Natural killer cell (primary cell): Measurements from ENCODE around the gene BRF1. TPM values are rescaled to one million over a fixed set of nuclear protein-coding genes. Genes with fewer than 3 reads are reported as not detected.
"Not testable (repeated sequence)": the region's sequence is repeated elsewhere in the genome, so short reads cannot be mapped to it uniquely, and the experiment has no call there.

Source experiments
- ATAC-seq, 3 donors: fragments of 150-1000 bp in 2 of 3; fragments of 200-7000 bp in 1 of 3; cut with Tn5 transposase; 1 replicate in 1 of 3; 2 replicates in 2 of 3; pipeline ENCODE4 v1.10.0; 2021; ENCODE audit warnings: mild to moderate bottlenecking in 2 of 3, moderate library complexity in 2 of 3
- DNase-seq, 2 donors: peaks; one replicate each; pipeline versions ENCODE4 v3.0.0 to v3.0.0-alpha.2; 2013 to 2021; ENCODE audit warnings: mixed read lengths in 1 of 2
- H3K27ac ChIP-seq: one replicate; pipeline ENCODE4 v1.5.1; 2013; ENCODE audit warnings: mild to moderate bottlenecking, low read length
- H3K27me3 ChIP-seq: one replicate; pipeline ENCODE4 v1.6.1; 2013; ENCODE audit warnings: low read length; ENCODE audit not compliant: control insufficient read depth, insufficient read depth
- H3K36me3 ChIP-seq: one replicate; pipeline ENCODE4 v1.6.1; 2013; ENCODE audit warnings: low read length; ENCODE audit not compliant: control insufficient read depth, insufficient read depth
- H3K4me1 ChIP-seq: one replicate; pipeline ENCODE4 v1.6.1; 2013; ENCODE audit warnings: low read length; ENCODE audit not compliant: control insufficient read depth, insufficient read depth
- H3K4me3 ChIP-seq: one replicate; pipeline ENCODE4 v1.5.1; 2013; ENCODE audit warnings: low read length
- H3K9me3 ChIP-seq: one replicate; pipeline ENCODE4 v1.6.1; 2013; ENCODE audit warnings: low read length; ENCODE audit not compliant: control insufficient read depth, insufficient read depth
- H3K27ac Mint-ChIP-seq, 2 donors: one replicate each; pipeline ENCODE4 v1.8.0; 2022; ENCODE audit warnings: mild to moderate bottlenecking in 2 of 2, mixed read lengths in 2 of 2, moderate library complexity in 1 of 2
- H3K27me3 Mint-ChIP-seq, 2 donors: one replicate each; pipeline ENCODE4 v1.8.0; 2022; ENCODE audit warnings: low read depth in 2 of 2, mixed read lengths in 2 of 2
- H3K36me3 Mint-ChIP-seq: one replicate; pipeline ENCODE4 v1.8.0; 2022; ENCODE audit warnings: mixed read lengths
- H3K4me1 Mint-ChIP-seq, 2 donors: one replicate each; pipeline ENCODE4 v1.8.0; 2022; ENCODE audit warnings: mixed read lengths in 2 of 2
- H3K4me3 Mint-ChIP-seq: one replicate; pipeline ENCODE4 v1.8.0; 2022; ENCODE audit warnings: mild to moderate bottlenecking, moderate library complexity, mixed read lengths
- H3K9me3 Mint-ChIP-seq, 2 donors: one replicate each; pipeline ENCODE4 v1.8.0; 2022; ENCODE audit warnings: mixed read lengths in 2 of 2
- WGBS: methylation state at CpG from one replicate; pipeline ENCODE4 v1.1.7; 2013; ENCODE audit warnings: missing lambda C conversion rate; ENCODE audit not compliant: insufficient coverage; 5-methylcytosine and 5-hydroxymethylcytosine counted together
- intact Hi-C: fragments of 100-400 bp; cut with micrococcal nuclease; formaldehyde crosslinking; loops from one replicate; pipeline ENCODE4 v1.14.2; 2022
- total RNA-seq, 4 donors: library from RNA; stranded (reverse); fragments of 120-200 nt in 1 of 4; gene quantifications; one replicate each; pipeline versions ENCODE4 v1.2.3 to v1.2.4, GENCODE V29; 2013 to 2022
- TF ChIP-seq, protein P1 (sequence below): fragments of 200-600 bp; IDR thresholded peaks from one replicate; pipeline ENCODE4 v1.8.0; 2022; ENCODE audit warnings: antibody characterized with exemption

Gene BRF1
- total RNA-seq, 3 donors from 2014 or later (not counting 1 experiment from before 2014, with no cell fraction given) = 82.4 to 92.7 (median 87.4) TPM

DNA sequence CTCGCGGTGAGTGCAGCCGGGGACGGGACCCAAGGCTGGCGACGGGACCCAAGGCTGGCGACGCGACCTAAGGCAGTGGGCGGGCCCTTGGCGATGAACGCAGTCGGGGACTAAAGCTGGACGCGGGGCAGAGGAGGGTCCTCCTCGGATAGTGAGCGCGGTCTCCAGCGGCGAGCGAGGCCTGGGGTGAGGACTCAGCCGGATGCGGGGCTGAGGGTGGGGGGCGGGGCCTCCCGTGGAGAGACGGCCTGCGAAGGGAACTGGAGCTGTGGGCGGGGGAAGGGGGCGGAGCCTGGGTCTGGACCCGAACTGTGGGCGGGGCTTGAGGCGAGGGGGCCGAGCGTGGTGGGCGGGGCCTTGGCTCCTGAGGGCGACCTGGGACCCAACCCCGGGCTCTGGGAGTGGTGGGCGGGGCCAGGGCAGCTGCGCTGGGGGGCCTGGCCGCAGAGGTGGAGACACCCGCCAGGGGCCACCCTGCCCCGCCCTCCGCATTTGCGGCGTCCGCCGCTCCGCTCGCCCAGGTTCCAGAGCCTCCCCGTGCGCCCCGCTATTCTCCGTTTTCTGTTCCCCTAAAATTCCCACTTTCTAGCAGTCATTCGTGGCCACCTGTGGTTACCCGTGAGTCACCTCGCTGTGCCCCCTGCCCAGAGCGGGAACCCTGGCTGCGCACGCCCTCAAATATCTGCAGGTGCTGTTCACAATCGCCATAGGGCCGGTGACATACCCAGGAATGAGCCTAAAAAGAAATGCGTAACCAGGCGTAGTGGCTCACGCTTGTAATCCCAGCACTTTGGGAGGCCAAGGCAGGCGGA, 508 bp upstream of the BRF1 start:
- Mint-ChIP-seq H3K27me3 (no peaks in the 10 kb centered on the region), H3K27ac (peak overlapping the region; percentile 69 to 93), H3K4me3 (peak overlapping the region; percentile 94), H3K36me3 (no peaks in the 10 kb centered on the region), H3K9me3 (no peaks in the 10 kb centered on the region), H3K4me1 (peaks cover 34% of the 10 kb centered on the region in 2 donors)
- Histone ChIP-seq H3K27ac (peak overlapping the region; percentile 92), H3K36me3 (no peaks in the 10 kb centered on the region), H3K27me3 (no peaks in the 10 kb centered on the region), H3K9me3 (no peaks in the 10 kb centered on the region), H3K4me1 (peaks cover 32% of the 10 kb centered on the region), H3K4me3 (peak overlapping the region; percentile 71)
- ATAC-seq = peak; percentile 81 to 93 (median 82)
- TF ChIP-seq, protein P1, sequence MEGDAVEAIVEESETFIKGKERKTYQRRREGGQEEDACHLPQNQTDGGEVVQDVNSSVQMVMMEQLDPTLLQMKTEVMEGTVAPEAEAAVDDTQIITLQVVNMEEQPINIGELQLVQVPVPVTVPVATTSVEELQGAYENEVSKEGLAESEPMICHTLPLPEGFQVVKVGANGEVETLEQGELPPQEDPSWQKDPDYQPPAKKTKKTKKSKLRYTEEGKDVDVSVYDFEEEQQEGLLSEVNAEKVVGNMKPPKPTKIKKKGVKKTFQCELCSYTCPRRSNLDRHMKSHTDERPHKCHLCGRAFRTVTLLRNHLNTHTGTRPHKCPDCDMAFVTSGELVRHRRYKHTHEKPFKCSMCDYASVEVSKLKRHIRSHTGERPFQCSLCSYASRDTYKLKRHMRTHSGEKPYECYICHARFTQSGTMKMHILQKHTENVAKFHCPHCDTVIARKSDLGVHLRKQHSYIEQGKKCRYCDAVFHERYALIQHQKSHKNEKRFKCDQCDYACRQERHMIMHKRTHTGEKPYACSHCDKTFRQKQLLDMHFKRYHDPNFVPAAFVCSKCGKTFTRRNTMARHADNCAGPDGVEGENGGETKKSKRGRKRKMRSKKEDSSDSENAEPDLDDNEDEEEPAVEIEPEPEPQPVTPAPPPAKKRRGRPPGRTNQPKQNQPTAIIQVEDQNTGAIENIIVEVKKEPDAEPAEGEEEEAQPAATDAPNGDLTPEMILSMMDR = no peak
- DNase-seq = peak; percentile 96 to 98
- WGBS = 7% methylated on average over 65 of the region's 65 CpGs
- intact Hi-C loops = loop anchor here (1.0 to 10.0 kb wide), 2 partner anchors 47 to 190 kb away; partner anchors contain the start of gene TEDC1

DNA sequence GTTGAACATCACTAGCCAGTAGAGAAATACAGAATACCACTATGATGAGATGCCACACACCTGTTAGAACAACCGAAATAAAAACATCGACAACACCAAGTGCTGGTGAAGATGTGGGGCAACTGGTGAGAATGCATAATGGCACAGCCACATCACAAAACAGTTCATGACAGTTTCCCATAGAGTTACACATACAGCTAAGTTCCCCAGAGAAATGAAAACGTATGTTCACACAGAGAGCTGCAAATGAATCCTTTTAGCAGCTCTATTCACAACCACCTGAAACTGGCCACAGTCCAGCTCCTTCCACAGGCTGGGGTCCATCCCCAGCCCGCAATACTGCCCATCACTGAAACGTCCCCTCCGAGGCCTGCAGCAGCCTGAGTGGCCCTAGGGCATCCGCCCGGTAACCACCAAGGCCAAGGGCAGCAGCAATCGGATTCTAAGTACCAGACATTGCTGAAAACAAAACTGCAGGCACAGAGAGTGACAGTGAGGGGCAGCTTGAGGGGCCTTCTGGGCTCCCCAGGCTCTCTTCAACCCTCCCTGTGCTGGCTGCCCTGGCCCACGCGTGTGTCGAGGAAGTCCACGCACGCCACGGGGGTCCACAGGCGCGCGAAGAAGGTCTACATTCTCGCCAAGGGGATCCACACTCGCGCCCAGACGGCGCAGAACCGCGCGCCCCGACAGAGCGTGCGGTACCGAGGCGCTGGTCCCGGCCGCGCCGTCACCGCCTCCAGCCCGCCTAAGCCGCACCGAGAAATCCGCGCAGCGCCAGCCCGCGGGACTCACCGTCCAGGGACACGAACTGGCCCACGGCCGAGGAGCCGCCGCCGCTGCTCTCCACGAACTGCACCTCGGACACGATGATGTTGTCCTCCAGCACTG, 903 bp downstream of the BRF1 start:
- Histone ChIP-seq H3K4me1 (peaks cover 23% of the 10 kb centered on the region), H3K27ac (peak overlapping the region; percentile 14), H3K4me3 (peak overlapping the region; percentile 30), H3K36me3 (no peaks in the 10 kb centered on the region), H3K9me3 (no peaks in the 10 kb centered on the region), H3K27me3 (no peaks in the 10 kb centered on the region)
- peak overlapping the region; percentile 81 to 93 for H3K27ac Mint-ChIP-seq
- H3K36me3 Mint-ChIP-seq = no peaks in the 10 kb centered on the region
- ATAC-seq = peak; percentile 0 to 3 (median 1)
- no peaks in the 10 kb centered on the region for H3K27me3 Mint-ChIP-seq
- peak overlapping the region; percentile 86 for H3K4me3 Mint-ChIP-seq
- DNase-seq = peak; percentile 42 to 57
- intact Hi-C loops = loop anchor here (10.0 kb wide), 2 partner anchors 45 to 95 kb away; no protein-coding TSS in a partner anchor
- peaks cover 26% of the 10 kb centered on the region in 2 donors for H3K4me1 Mint-ChIP-seq
- TF ChIP-seq, protein P1 = no peak
- no peaks in the 10 kb centered on the region for H3K9me3 Mint-ChIP-seq
- WGBS = 7% methylated on average over 54 of the region's 54 CpGs

DNA sequence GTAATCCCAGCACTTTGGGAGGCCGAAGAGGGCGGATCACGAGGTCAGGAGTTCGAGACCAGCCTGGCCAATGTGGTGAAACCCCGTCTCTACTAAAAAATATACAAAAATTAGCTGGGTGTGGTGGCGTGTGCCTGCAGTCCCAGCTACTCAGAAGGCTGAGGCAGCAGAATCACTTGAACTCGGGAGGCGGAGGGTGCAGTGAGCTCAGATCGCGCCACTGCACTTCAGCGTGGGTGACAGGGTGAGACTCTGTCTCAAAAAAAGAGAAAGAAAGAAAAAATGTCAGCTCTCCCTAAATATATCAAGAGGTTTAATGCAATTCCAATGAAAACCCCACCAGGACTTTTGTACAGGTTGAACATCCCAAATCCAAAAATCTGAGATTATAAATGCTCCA, 3.5 kb downstream of the BRF1 start:
- H3K36me3 Mint-ChIP-seq, H3K4me3 ChIP-seq, H3K27ac ChIP-seq, H3K27me3 ChIP-seq, H3K9me3 ChIP-seq, H3K36me3 ChIP-seq, H3K9me3 Mint-ChIP-seq, H3K27me3 Mint-ChIP-seq, DNase-seq, H3K27ac Mint-ChIP-seq, ATAC-seq: not testable (repeated sequence)
- Mint-ChIP-seq H3K4me3 (peak overlapping the region; percentile 9), H3K4me1 (peaks cover 30 to 47% of the 10 kb centered on the region in 2 donors)
- intact Hi-C loops = loop anchor here (10.0 kb wide), 1 partner anchor 93 kb away; no protein-coding TSS in a partner anchor
- H3K4me1 ChIP-seq = peaks cover 47% of the 10 kb centered on the region
- WGBS = 95% methylated on average over 10 of the region's 11 CpGs
